H1 (cell line): ENCODE data around the gene OR8B3. TPM values are rescaled to one million over a fixed set of nuclear protein-coding genes. Genes with fewer than 3 reads are reported as not detected.

ENCODE experiments used
- BCL11A ChIP-seq, 2 experiments: IDR thresholded peaks; one replicate each; pipeline ENCODE4 v1.6.1; 2011; ENCODE audit warnings: low read depth in 2 of 2, low read length in 2 of 2, mild to moderate bottlenecking in 2 of 2
- CTBP2 ChIP-seq: IDR thresholded peaks from 2 replicates; pipeline ENCODE4 v1.7.0; 2011; ENCODE audit warnings: borderline replicate concordance, mild to moderate bottlenecking, moderate library complexity, mixed read lengths, low read length; ENCODE audit not compliant: insufficient read depth, insufficient read length
- GABPA ChIP-seq: IDR thresholded peaks from 2 replicates; pipeline ENCODE4 v1.6.1; 2011; ENCODE audit warnings: mild to moderate bottlenecking, low read length, moderate library complexity, borderline replicate concordance; ENCODE audit not compliant: insufficient read depth
- KDM1A ChIP-seq: fragments of 200-600, 300-600 bp; sonication (generic); IDR thresholded peaks from 2 replicates; pipeline ENCODE4 v1.7.1; 2016; ENCODE audit warnings: mild to moderate bottlenecking, low read length, borderline replicate concordance
- NRF1 ChIP-seq: IDR thresholded peaks from 2 replicates; pipeline ENCODE4 v1.6.1; 2011; ENCODE audit warnings: mild to moderate bottlenecking, low read depth, low read length, improper control_type of control experiment
- TAF1 ChIP-seq: IDR thresholded peaks from 2 replicates; pipeline ENCODE4 v1.6.1; 2011; ENCODE audit warnings: mild to moderate bottlenecking, low read depth, low read length
- TCF12 ChIP-seq: IDR thresholded peaks from 2 replicates; pipeline ENCODE4 v1.6.1; 2011; ENCODE audit warnings: low read depth, mild to moderate bottlenecking, low read length
- polyA plus RNA-seq, 7 experiments: library from polyadenylated mRNA; depleted of rRNA in 3 of 7; stranded (reverse) in 5 of 7; unstranded in 2 of 7; fragments of >200 nt in 5 of 7; fragments of 200-250 nt in 2 of 7; gene quantifications; 1 replicate in 5 of 7; 2 replicates in 1 of 7; 4 replicates in 1 of 7; pipeline versions ENCODE4 v1.2.1 to v1.2.3, GENCODE V29; 2011 to 2013; ENCODE audit warnings: missing spikeins in 2 of 7, mixed read lengths in 2 of 7
- total RNA-seq: library from RNA; stranded (reverse); fragmentation: NEBNext Ultra II Directional; extraction: Animal tissue kit (Norgen Biotek cat#: 25700); gene quantifications from 2 replicates; pipeline ENCODE4 v1.2.1, GENCODE V29; 2021
- TF ChIP-seq, protein P1 (sequence below): fragments of 300-600 bp; sonication (generic); IDR thresholded peaks from 2 replicates; pipeline ENCODE4 v1.7.1; 2012; ENCODE audit warnings: low read length, moderate library complexity, mild to moderate bottlenecking, inconsistent platforms; ENCODE audit not compliant: insufficient replicate concordance

Gene OR8B3
- total and polyA plus RNA-seq, 2 of the 8 experiments (the other 6 are each of a cell fraction or from before 2014, with no cell fraction given) = not detected

DNA sequence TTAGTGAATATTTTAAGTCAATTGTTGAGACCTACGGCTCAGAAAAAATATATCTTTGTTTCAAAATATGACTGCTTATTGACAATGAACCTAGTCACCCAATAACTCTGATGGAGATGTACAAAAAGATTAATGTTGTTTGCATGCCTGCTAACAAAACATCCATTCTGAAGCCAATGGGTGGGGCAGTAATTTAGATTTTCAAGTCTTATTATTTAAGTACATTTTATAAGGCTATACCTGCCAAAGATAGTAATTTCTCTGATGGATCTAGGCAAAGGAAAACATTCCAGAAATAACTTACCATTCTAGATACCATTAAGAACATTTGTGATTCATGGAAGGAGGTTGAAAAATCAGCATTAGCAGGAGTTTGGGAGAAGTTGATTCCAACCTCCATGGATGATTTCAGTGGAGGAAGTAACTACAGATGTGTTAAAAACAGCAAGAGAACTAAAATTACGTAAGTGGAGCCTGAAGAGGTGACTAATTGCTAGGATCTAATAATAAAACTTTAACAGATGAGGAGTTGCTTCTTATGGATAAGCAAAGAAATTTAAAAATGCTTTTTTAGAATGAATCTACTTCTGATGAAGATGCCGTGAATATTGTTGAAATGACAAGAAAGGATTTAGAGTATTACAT is 52.4 kb downstream of the OR8B3 start (continued):
- no peak for TF ChIP-seq GABPA
- TF ChIP-seq TCF12 = no peak
- TF ChIP-seq, protein P1, sequence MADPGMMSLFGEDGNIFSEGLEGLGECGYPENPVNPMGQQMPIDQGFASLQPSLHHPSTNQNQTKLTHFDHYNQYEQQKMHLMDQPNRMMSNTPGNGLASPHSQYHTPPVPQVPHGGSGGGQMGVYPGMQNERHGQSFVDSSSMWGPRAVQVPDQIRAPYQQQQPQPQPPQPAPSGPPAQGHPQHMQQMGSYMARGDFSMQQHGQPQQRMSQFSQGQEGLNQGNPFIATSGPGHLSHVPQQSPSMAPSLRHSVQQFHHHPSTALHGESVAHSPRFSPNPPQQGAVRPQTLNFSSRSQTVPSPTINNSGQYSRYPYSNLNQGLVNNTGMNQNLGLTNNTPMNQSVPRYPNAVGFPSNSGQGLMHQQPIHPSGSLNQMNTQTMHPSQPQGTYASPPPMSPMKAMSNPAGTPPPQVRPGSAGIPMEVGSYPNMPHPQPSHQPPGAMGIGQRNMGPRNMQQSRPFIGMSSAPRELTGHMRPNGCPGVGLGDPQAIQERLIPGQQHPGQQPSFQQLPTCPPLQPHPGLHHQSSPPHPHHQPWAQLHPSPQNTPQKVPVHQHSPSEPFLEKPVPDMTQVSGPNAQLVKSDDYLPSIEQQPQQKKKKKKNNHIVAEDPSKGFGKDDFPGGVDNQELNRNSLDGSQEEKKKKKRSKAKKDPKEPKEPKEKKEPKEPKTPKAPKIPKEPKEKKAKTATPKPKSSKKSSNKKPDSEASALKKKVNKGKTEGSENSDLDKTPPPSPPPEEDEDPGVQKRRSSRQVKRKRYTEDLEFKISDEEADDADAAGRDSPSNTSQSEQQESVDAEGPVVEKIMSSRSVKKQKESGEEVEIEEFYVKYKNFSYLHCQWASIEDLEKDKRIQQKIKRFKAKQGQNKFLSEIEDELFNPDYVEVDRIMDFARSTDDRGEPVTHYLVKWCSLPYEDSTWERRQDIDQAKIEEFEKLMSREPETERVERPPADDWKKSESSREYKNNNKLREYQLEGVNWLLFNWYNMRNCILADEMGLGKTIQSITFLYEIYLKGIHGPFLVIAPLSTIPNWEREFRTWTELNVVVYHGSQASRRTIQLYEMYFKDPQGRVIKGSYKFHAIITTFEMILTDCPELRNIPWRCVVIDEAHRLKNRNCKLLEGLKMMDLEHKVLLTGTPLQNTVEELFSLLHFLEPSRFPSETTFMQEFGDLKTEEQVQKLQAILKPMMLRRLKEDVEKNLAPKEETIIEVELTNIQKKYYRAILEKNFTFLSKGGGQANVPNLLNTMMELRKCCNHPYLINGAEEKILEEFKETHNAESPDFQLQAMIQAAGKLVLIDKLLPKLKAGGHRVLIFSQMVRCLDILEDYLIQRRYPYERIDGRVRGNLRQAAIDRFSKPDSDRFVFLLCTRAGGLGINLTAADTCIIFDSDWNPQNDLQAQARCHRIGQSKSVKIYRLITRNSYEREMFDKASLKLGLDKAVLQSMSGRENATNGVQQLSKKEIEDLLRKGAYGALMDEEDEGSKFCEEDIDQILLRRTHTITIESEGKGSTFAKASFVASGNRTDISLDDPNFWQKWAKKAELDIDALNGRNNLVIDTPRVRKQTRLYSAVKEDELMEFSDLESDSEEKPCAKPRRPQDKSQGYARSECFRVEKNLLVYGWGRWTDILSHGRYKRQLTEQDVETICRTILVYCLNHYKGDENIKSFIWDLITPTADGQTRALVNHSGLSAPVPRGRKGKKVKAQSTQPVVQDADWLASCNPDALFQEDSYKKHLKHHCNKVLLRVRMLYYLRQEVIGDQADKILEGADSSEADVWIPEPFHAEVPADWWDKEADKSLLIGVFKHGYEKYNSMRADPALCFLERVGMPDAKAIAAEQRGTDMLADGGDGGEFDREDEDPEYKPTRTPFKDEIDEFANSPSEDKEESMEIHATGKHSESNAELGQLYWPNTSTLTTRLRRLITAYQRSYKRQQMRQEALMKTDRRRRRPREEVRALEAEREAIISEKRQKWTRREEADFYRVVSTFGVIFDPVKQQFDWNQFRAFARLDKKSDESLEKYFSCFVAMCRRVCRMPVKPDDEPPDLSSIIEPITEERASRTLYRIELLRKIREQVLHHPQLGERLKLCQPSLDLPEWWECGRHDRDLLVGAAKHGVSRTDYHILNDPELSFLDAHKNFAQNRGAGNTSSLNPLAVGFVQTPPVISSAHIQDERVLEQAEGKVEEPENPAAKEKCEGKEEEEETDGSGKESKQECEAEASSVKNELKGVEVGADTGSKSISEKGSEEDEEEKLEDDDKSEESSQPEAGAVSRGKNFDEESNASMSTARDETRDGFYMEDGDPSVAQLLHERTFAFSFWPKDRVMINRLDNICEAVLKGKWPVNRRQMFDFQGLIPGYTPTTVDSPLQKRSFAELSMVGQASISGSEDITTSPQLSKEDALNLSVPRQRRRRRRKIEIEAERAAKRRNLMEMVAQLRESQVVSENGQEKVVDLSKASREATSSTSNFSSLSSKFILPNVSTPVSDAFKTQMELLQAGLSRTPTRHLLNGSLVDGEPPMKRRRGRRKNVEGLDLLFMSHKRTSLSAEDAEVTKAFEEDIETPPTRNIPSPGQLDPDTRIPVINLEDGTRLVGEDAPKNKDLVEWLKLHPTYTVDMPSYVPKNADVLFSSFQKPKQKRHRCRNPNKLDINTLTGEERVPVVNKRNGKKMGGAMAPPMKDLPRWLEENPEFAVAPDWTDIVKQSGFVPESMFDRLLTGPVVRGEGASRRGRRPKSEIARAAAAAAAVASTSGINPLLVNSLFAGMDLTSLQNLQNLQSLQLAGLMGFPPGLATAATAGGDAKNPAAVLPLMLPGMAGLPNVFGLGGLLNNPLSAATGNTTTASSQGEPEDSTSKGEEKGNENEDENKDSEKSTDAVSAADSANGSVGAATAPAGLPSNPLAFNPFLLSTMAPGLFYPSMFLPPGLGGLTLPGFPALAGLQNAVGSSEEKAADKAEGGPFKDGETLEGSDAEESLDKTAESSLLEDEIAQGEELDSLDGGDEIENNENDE = no peak
- no peak for TF ChIP-seq KDM1A
- no peak for TF ChIP-seq BCL11A (IDR thresholded peaks at IDR 0.05; ENCODE audit: low read depth in 2 of 2, low read length in 2 of 2)
- TF ChIP-seq NRF1 = no peak
- no peak for TF ChIP-seq CTBP2
- TF ChIP-seq TAF1 = no peak
